ENCODE data around the gene TBC1D22A.
A peak's percentile ranks its signal among the peaks of the same experiment; 100 is the strongest.

Gene TBC1D22A

GRCh38 chr22:46737105-46737975, 25.1 kb upstream of the TBC1D22A start:
- peak; percentile 61 for DNase-seq (ENCODE audit: low spot score)

GRCh38 chr22:46737976-46738646, 24.3 kb upstream of the TBC1D22A start, which contains the start of gene CERK:
TSS of gene CERK (minus strand) at chr22:46738252. CDS start at chr22:46738148, 104 bp downstream.
- DNase-seq (ENCODE audit: low spot score): peak; percentile 87

GRCh38 chr22:46738647-46739093, 23.8 kb upstream of the TBC1D22A start:
- peak; percentile 42 for DNase-seq (ENCODE audit: low spot score)

- peak; percentile 88 for DNase-seq (ENCODE audit: low spot score)
These were observed 23.2 kb upstream of the TBC1D22A start for GRCh38 chr22:46739094-46739870.

- no peak for DNase-seq (ENCODE audit: low spot score)
These were observed 21.3 kb upstream of the TBC1D22A start for GRCh38 chr22:46740910-46741780.

GRCh38 chr22:46741974-46742519, 20.4 kb upstream of the TBC1D22A start:
- DNase-seq (ENCODE audit: low spot score): no peak

- no peak for DNase-seq (ENCODE audit: low spot score)
These were observed 19.8 kb upstream of the TBC1D22A start for GRCh38 chr22:46742576-46743221.

- no peak for DNase-seq (ENCODE audit: low spot score)
These were observed 17.9 kb upstream of the TBC1D22A start for GRCh38 chr22:46744581-46744980.

GRCh38 chr22:46746192-46746591, 16.3 kb upstream of the TBC1D22A start:
- DNase-seq (ENCODE audit: low spot score): no peak

GRCh38 chr22:46746620-46747019, 15.8 kb upstream of the TBC1D22A start:
- DNase-seq (ENCODE audit: low spot score): no peak

GRCh38 chr22:46747646-46748045, 14.8 kb upstream of the TBC1D22A start:
- DNase-seq (ENCODE audit: low spot score): no peak

- DNase-seq (ENCODE audit: low spot score): no peak
These were observed 14.1 kb upstream of the TBC1D22A start for GRCh38 chr22:46748206-46748907.

GRCh38 chr22:46748908-46749675, 13.4 kb upstream of the TBC1D22A start:
- DNase-seq (ENCODE audit: low spot score): peak; percentile 55

- no peak for DNase-seq (ENCODE audit: low spot score)
These were observed 12.5 kb upstream of the TBC1D22A start for GRCh38 chr22:46749682-46750529.

- no peak for DNase-seq (ENCODE audit: low spot score)
These were observed 12.0 kb upstream of the TBC1D22A start for GRCh38 chr22:46750530-46750800.

- DNase-seq (ENCODE audit: low spot score): no peak
These were observed 11.5 kb upstream of the TBC1D22A start for GRCh38 chr22:46750863-46751443.

GRCh38 chr22:46752286-46752987, 10.0 kb upstream of the TBC1D22A start:
- no peak for DNase-seq (ENCODE audit: low spot score)

- DNase-seq (ENCODE audit: low spot score): no peak
These were observed 9.5 kb upstream of the TBC1D22A start for GRCh38 chr22:46752988-46753310.

Data from hepatic stellate cell (primary cell).